K562 (cell line): Measurements from ENCODE around the gene UNC45B. TPM values are rescaled to one million over a fixed set of nuclear protein-coding genes. Genes with fewer than 3 reads are reported as not detected.

Source experiments
- ATAC-seq: fragments of 200-7000 bp; cut with Tn5 transposase; 3 replicates; pipeline ENCODE4 v1.9.1; 2020; ENCODE audit warnings: moderate library complexity
- BruUV-seq: library from RNA; stranded (reverse); fragments of 400-500 nt; replicated peaks from 2 replicates; lab custom pipeline; 2021; lab: Mats Ljungman, UMichigan
- CTCF ChIA-PET: fragments of 300-600 bp; formaldehyde crosslinking; extraction: SDS; loops from one replicate; lab custom pipeline; 2021; ENCODE audit warnings: low intra/inter-chr PET ratio; lab: Yijun Ruan, JAX
- POLR2A ChIA-PET: fragments of 300-600, 350-650 bp; sonication (Branson Sonifier 250); formaldehyde crosslinking; extraction: SDS; loops from one replicate; lab custom pipeline; 2021; ENCODE audit warnings: antibody characterized with exemption, inconsistent platforms; lab: Yijun Ruan, JAX
- DNase-seq, 4 experiments: peaks; one replicate each; pipeline versions ENCODE4 v3.0.0 to v3.0.0-alpha.2; 2011 to 2018; ENCODE audit warnings: low spot score in 3 of 4, mixed read lengths in 3 of 4; ENCODE audit errors: extremely low read depth in 1 of 4
- FAIRE-seq: peaks from 2 replicates; lab custom pipeline; 2011; peaks lifted over from hg19 to GRCh38; lab: Jason Lieb, UNC
- H2AFZ ChIP-seq: 2 replicates; pipeline ENCODE4 v1.6.0; 2011; ENCODE audit warnings: low read depth, low read length, control low read depth, inconsistent platforms
- H3K27ac ChIP-seq: fragments of 200-600 bp; 3 replicates; pipeline ENCODE4 v1.8.0; 2011; ENCODE audit warnings: low read depth, mild to moderate bottlenecking, control low read depth, inconsistent platforms, low read length, moderate library complexity, mixed read lengths; ENCODE audit errors: extremely low read depth
- H3K27me3 ChIP-seq, 2 experiments: fragments of 300-600 bp in 1 of 2; 2 replicates in 1 of 2; 3 replicates in 1 of 2; pipeline versions ENCODE4 v1.6.0 to v1.8.0; 2011; ENCODE audit warnings: inconsistent platforms in 2 of 2, low read length in 2 of 2, mild to moderate bottlenecking in 1 of 2, mixed read lengths in 1 of 2, moderate library complexity in 1 of 2; ENCODE audit not compliant: control insufficient read depth in 2 of 2, insufficient read depth in 2 of 2
- H3K36me3 ChIP-seq: fragments of 300-600 bp; 3 replicates; pipeline ENCODE4 v1.8.0; 2011; ENCODE audit warnings: mild to moderate bottlenecking, low read length, inconsistent platforms; ENCODE audit not compliant: control insufficient read depth, insufficient read depth
- H3K4me1 ChIP-seq, 2 experiments: fragments of 200-600 bp in 1 of 2; replicated peaks in 1 of 2; 2 replicates in 1 of 2; 3 replicates in 1 of 2; pipeline versions ENCODE4 v1.5.1 to v1.8.0; 2011; ENCODE audit warnings: inconsistent platforms in 2 of 2, low read length in 2 of 2, mild to moderate bottlenecking in 1 of 2, mixed read lengths in 1 of 2, moderate library complexity in 1 of 2; ENCODE audit not compliant: control insufficient read depth in 2 of 2, insufficient read depth in 2 of 2
- H3K4me2 ChIP-seq: 2 replicates; pipeline ENCODE4 v1.6.1; 2011; ENCODE audit warnings: low read length, control low read depth, inconsistent platforms, mixed read lengths; ENCODE audit not compliant: insufficient read depth
- H3K4me3 ChIP-seq: fragments of 200-600 bp; sonication (generic), shearing (Covaris generic); 2 replicates; pipeline ENCODE4 v1.5.1; 2016; ENCODE audit warnings: control low read depth, inconsistent platforms
- H3K79me2 ChIP-seq: fragments of 200-600 bp; 3 replicates; pipeline ENCODE4 v1.8.0; 2011; ENCODE audit warnings: low read length, inconsistent platforms; ENCODE audit not compliant: control insufficient read depth, insufficient read depth
- H3K9ac ChIP-seq, 2 experiments: 2 replicates each; pipeline versions ENCODE4 v1.6.0 to v1.6.1; 2011; ENCODE audit warnings: low read depth in 2 of 2, low read length in 2 of 2, control low read depth in 1 of 2, inconsistent platforms in 1 of 2, mild to moderate bottlenecking in 1 of 2, mixed read lengths in 1 of 2; ENCODE audit not compliant: insufficient read depth in 1 of 2
- H3K9me1 ChIP-seq: one replicate; pipeline ENCODE4 v1.6.0; 2011; ENCODE audit warnings: inconsistent platforms, mild to moderate bottlenecking, low read length, moderate library complexity; ENCODE audit not compliant: control insufficient read depth, insufficient read depth
- H3K9me3 ChIP-seq: replicated peaks from 2 replicates; pipeline ENCODE4 v1.5.1; 2011; ENCODE audit warnings: low read depth, low read length, inconsistent platforms; ENCODE audit not compliant: control insufficient read depth, insufficient read depth
- H4K20me1 ChIP-seq: replicated peaks from 2 replicates; pipeline ENCODE4 v1.6.1; 2011; ENCODE audit warnings: low read length, inconsistent platforms, mixed read lengths; ENCODE audit not compliant: control insufficient read depth, insufficient read depth
- EP300 ChIP-seq: IDR thresholded peaks from 2 replicates; pipeline ENCODE4 v1.6.1; 2012; ENCODE audit warnings: low read length, improper control_type of control experiment
- PHTF2 ChIP-seq: fragments of 250-450 bp; sonication (Bioruptor Pico); IDR thresholded peaks from 2 replicates; pipeline ENCODE4 v1.5.0; 2021; ENCODE audit warnings: mild to moderate bottlenecking
- TGIF2 ChIP-seq: sonication (generic); formaldehyde crosslinking; IDR thresholded peaks from 2 replicates; pipeline ENCODE4 v1.8.1; 2022; ENCODE audit warnings: mild to moderate bottlenecking, missing genetic modification reagents, moderate library complexity
- ZBTB26 ChIP-seq: fragments of 450-650 bp; formaldehyde crosslinking; IDR thresholded peaks from 2 replicates; pipeline ENCODE4 v1.4.0; 2022; ENCODE audit warnings: missing genetic modification characterization
- WGBS: fragments of 100-300 bp; shearing (Covaris generic); methylation state at CpG from one replicate; pipeline ENCODE4 v1.1.6; 2016; ENCODE audit warnings: low coverage, mixed read lengths; ENCODE audit not compliant: insufficient coverage; ENCODE audit errors: missing lambda C conversion rate; 5-methylcytosine and 5-hydroxymethylcytosine counted together
- in situ Hi-C: fragments of 300-500 bp; cut with MboI; formaldehyde crosslinking; loops from 4 replicates; pipeline ENCODE4 v1.15.0; 2018; ENCODE audit warnings: inconsistent platforms, mixed read lengths
- intact Hi-C: fragments of 100-400 bp; cut with micrococcal nuclease; formaldehyde crosslinking; loops from 2 replicates; pipeline ENCODE4 v1.14.2; 2022
- polyA plus RNA-seq, 8 experiments: library from polyadenylated mRNA; depleted of rRNA in 4 of 8; stranded (reverse) in 5 of 8; unstranded in 3 of 8; fragments of >200 nt; fragmentation: Nextera tagmentation in 2 of 8; fragmentation: Illumina TruSeq in 1 of 8; extraction: Ambion mirVana in 2 of 8; extraction: Trizol in 1 of 8; gene quantifications; 2 replicates each; pipeline versions ENCODE4 v1.2.1 to v1.2.3, GENCODE V29; 2011 to 2014; ENCODE audit warnings: inconsistent platforms in 1 of 8, missing spikeins in 1 of 8
- total RNA-seq, 7 experiments: library from RNA; depleted of rRNA in 6 of 7; stranded (reverse); fragments of >200 nt in 6 of 7; fragmentation: Illumina TruSeq in 2 of 7; extraction: Trizol in 2 of 7; gene quantifications; 2 replicates each; pipeline versions ENCODE4 v1.2.1 to v1.2.3, GENCODE V29; 2011 to 2021; ENCODE audit warnings: low replicate concordance in 1 of 7
- TF ChIP-seq, protein P1 (sequence below): fragments of 450-650 bp; IDR thresholded peaks from 2 replicates; pipeline ENCODE4 v1.6.1; 2016
- TF ChIP-seq, protein P2 (sequence below): fragments of 250-450 bp; sonication (Bioruptor Pico); IDR thresholded peaks from 2 replicates; pipeline ENCODE4 v1.8.0; 2022; ENCODE audit warnings: moderate library complexity, mild to moderate bottlenecking, inconsistent platforms

The UNC45B gene
- total and polyA plus RNA-seq, 9 of the 15 experiments (the other 6 are each of a cell fraction or from before 2014, with no cell fraction given), result not detected

DNA sequence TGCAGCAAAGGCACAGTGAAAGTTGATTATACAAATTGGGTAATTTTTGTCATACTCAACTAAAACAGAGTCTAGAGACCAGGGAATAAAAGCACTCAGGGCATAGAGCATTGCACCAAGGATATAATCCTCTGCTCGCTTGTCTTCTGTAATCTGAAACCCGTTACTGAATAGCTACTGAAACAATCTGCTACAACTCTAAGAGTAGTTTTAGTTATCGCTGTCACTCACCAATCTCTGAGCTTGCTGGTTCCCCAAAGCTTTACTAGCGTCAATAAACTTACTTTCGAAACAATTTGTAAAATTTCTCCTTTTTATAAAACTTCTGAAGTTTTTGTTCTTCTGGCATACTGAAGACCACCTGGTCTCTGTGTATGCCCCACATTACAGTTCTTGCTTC, 69.5 kb downstream of the UNC45B start:
- Histone ChIP-seq H3K4me1 (no peaks in the 10 kb centered on the region), H3K9me1 (no peaks in the 10 kb centered on the region), H3K4me2 (no peak overlapping the region), H3K27me3 (peaks cover 2 to 12% of the 10 kb centered on the region in 2 experiments; a peak in 3 of 5 replicates), H3K27ac (no peak overlapping the region), H2AFZ (no peak overlapping the region), H3K4me3 (no peak overlapping the region), H3K36me3 (no peaks in the 10 kb centered on the region), H3K9me3 (no peaks in the 10 kb centered on the region), H3K79me2 (no peaks in the 10 kb centered on the region), H3K9ac (no peak overlapping the region), H4K20me1 (no peaks in the 10 kb centered on the region)
- in situ Hi-C loops (no loop called here), intact Hi-C loops (no loop called here)
- FAIRE-seq, result no peak
- POLR2A ChIA-PET, result no interaction called here
- CTCF ChIA-PET, result no interaction called here
- no peak for ATAC-seq
- under 1% methylated on average over 5 of the region's 5 CpGs for WGBS
- TF ChIP-seq EP300 (no peak), ZBTB26 (CRISPR knock-in tag) (no peak), PHTF2 (CRISPR knock-in tag) (no peak), TGIF2 (CRISPR knock-in tag) (no peak)
- TF ChIP-seq, protein P1, sequence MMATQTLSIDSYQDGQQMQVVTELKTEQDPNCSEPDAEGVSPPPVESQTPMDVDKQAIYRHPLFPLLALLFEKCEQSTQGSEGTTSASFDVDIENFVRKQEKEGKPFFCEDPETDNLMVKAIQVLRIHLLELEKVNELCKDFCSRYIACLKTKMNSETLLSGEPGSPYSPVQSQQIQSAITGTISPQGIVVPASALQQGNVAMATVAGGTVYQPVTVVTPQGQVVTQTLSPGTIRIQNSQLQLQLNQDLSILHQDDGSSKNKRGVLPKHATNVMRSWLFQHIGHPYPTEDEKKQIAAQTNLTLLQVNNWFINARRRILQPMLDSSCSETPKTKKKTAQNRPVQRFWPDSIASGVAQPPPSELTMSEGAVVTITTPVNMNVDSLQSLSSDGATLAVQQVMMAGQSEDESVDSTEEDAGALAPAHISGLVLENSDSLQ, result peak; percentile 32; the same call in 1 of the 2 replicates
- TF ChIP-seq, protein P2, sequence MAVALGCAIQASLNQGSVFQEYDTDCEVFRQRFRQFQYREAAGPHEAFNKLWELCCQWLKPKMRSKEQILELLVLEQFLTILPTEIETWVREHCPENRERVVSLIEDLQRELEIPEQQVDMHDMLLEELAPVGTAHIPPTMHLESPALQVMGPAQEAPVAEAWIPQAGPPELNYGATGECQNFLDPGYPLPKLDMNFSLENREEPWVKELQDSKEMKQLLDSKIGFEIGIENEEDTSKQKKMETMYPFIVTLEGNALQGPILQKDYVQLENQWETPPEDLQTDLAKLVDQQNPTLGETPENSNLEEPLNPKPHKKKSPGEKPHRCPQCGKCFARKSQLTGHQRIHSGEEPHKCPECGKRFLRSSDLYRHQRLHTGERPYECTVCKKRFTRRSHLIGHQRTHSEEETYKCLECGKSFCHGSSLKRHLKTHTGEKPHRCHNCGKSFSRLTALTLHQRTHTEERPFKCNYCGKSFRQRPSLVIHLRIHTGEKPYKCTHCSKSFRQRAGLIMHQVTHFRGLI (CRISPR knock-in tag), result no peak
- no peak for DNase-seq
- BruUV-seq, result no TSS peak
